Stimulated activated effector memory CD8-positive, alpha-beta T cell treated with anti-CD3 and anti-CD28 coated beads, Interleukin-12 subunit alpha, Interleukin-12 subunit beta, amount 100 ng/mL, for 72 hours (primary cell): ENCODE data around the gene SELP.

Experiments used
- ATAC-seq: fragments of 150-1000 bp; cut with Tn5 transposase; 2 replicates; pipeline ENCODE4 v1.10.0; 2021
- DNase-seq, 2 donors: peaks; one replicate each; pipeline ENCODE4 v3.0.0; 2021 to 2022; ENCODE audit warnings: low spot score in 2 of 2
- H3K27ac Mint-ChIP-seq: one replicate; pipeline ENCODE4 v1.8.0; 2022; ENCODE audit warnings: mild to moderate bottlenecking, mixed read lengths
- H3K36me3 Mint-ChIP-seq: one replicate; pipeline ENCODE4 v1.8.0; 2022; ENCODE audit warnings: mild to moderate bottlenecking, mixed read lengths
- H3K4me1 Mint-ChIP-seq: one replicate; pipeline ENCODE4 v1.8.0; 2022; ENCODE audit warnings: mixed read lengths
- H3K4me3 Mint-ChIP-seq: one replicate; pipeline ENCODE4 v1.8.0; 2022; ENCODE audit warnings: mild to moderate bottlenecking, mixed read lengths
- H3K9me3 Mint-ChIP-seq: one replicate; pipeline ENCODE4 v1.8.0; 2022; ENCODE audit warnings: mixed read lengths

The SELP gene

GRCh38 chr1:169571450-169571849, 58.5 kb downstream of the SELP start:
- H3K36me3 Mint-ChIP-seq, result peaks cover 31% of the 10 kb centered on the region
- DNase-seq, result no peak

GRCh38 chr1:169570172-169570574, 59.8 kb downstream of the SELP start:
- Mint-ChIP-seq H3K36me3 (peaks cover 31% of the 10 kb centered on the region), H3K4me3 (no peak overlapping the region), H3K4me1 (peaks cover 9% of the 10 kb centered on the region), H3K27ac (no peak overlapping the region), H3K9me3 (no peaks in the 10 kb centered on the region)
- no peak for ATAC-seq
- no peak for DNase-seq

More at GRCh38 chr1:169571450-169571849, 58.5 kb downstream of the SELP start:
- Mint-ChIP-seq H3K27ac (no peak overlapping the region), H3K4me3 (no peak overlapping the region), H3K9me3 (no peaks in the 10 kb centered on the region), H3K4me1 (peaks cover 9% of the 10 kb centered on the region)
- ATAC-seq, result no peak

GRCh38 chr1:169568497-169568896, 61.4 kb downstream of the SELP start:
- peaks cover 31% of the 10 kb centered on the region for H3K36me3 Mint-ChIP-seq
- H3K4me3 Mint-ChIP-seq, result no peak overlapping the region
- H3K9me3 Mint-ChIP-seq, result no peaks in the 10 kb centered on the region
- ATAC-seq (no peak), DNase-seq (no peak)
- H3K4me1 Mint-ChIP-seq, result peaks cover 14% of the 10 kb centered on the region
- no peak overlapping the region for H3K27ac Mint-ChIP-seq

GRCh38 chr1:169565335-169566271, 64.3 kb downstream of the SELP start:
- Mint-ChIP-seq H3K4me1 (peaks cover 6% of the 10 kb centered on the region), H3K27ac (no peak overlapping the region), H3K4me3 (no peak overlapping the region), H3K36me3 (peaks cover 9% of the 10 kb centered on the region), H3K9me3 (peaks cover 3% of the 10 kb centered on the region)
- no peak for DNase-seq
- no peak for ATAC-seq

GRCh38 chr1:169563650-169564049, 66.3 kb downstream of the SELP start:
- Mint-ChIP-seq H3K9me3 (peaks cover 3% of the 10 kb centered on the region), H3K4me3 (no peak overlapping the region), H3K36me3 (peaks cover 8% of the 10 kb centered on the region), H3K27ac (no peak overlapping the region), H3K4me1 (peaks cover 6% of the 10 kb centered on the region)
- DNase-seq, result no peak
- no peak for ATAC-seq

- Mint-ChIP-seq H3K4me1 (peaks cover 6% of the 10 kb centered on the region), H3K36me3 (peaks cover 13% of the 10 kb centered on the region), H3K27ac (no peak overlapping the region), H3K4me3 (no peak overlapping the region), H3K9me3 (peaks cover 3% of the 10 kb centered on the region)
- DNase-seq (no peak), ATAC-seq (no peak)
Observed at GRCh38 chr1:169563019-169563615, 66.8 kb downstream of the SELP start.

- Mint-ChIP-seq H3K4me3 (no peak overlapping the region), H3K36me3 (peaks cover 27% of the 10 kb centered on the region)
Observed at GRCh38 chr1:169561692-169562091, 68.2 kb downstream of the SELP start.

GRCh38 chr1:169557131-169557530, 72.8 kb downstream of the SELP start:
- H3K4me1 Mint-ChIP-seq, result no peaks in the 10 kb centered on the region
- H3K27ac Mint-ChIP-seq, result no peak overlapping the region
- ATAC-seq (no peak), DNase-seq (no peak)
- H3K9me3 Mint-ChIP-seq, result no peaks in the 10 kb centered on the region
- H3K4me3 Mint-ChIP-seq, result no peak overlapping the region
- peaks cover 69% of the 10 kb centered on the region for H3K36me3 Mint-ChIP-seq

More at GRCh38 chr1:169561692-169562091, 68.2 kb downstream of the SELP start:
- DNase-seq (no peak), ATAC-seq (no peak)
- peaks cover 3% of the 10 kb centered on the region for H3K9me3 Mint-ChIP-seq
- peaks cover 6% of the 10 kb centered on the region for H3K4me1 Mint-ChIP-seq
- no peak overlapping the region for H3K27ac Mint-ChIP-seq

GRCh38 chr1:169550294-169550693, 79.6 kb downstream of the SELP start:
- peak; percentile 59 for ATAC-seq
- H3K27ac Mint-ChIP-seq, result no peak overlapping the region
- peaks cover 93% of the 10 kb centered on the region for H3K36me3 Mint-ChIP-seq
- H3K9me3 Mint-ChIP-seq, result no peaks in the 10 kb centered on the region
- peaks cover 8% of the 10 kb centered on the region for H3K4me1 Mint-ChIP-seq
- no peak overlapping the region for H3K4me3 Mint-ChIP-seq
- DNase-seq, result no peak

- peaks cover 83% of the 10 kb centered on the region for H3K36me3 Mint-ChIP-seq
- peaks cover 8% of the 10 kb centered on the region for H3K4me1 Mint-ChIP-seq
- H3K9me3 Mint-ChIP-seq, result no peaks in the 10 kb centered on the region
- DNase-seq (no peak), ATAC-seq (no peak)
- H3K4me3 Mint-ChIP-seq, result no peak overlapping the region
- H3K27ac Mint-ChIP-seq, result no peak overlapping the region
Observed at GRCh38 chr1:169548282-169548681, 81.6 kb downstream of the SELP start.

- peak; percentile 53 to 63 for DNase-seq
- Mint-ChIP-seq H3K36me3 (peaks cover 64% of the 10 kb centered on the region), H3K27ac (no peak overlapping the region), H3K9me3 (no peaks in the 10 kb centered on the region), H3K4me3 (no peak overlapping the region), H3K4me1 (peaks cover 8% of the 10 kb centered on the region)
- peak; percentile 90 for ATAC-seq
Observed at GRCh38 chr1:169546087-169546995, 83.6 kb downstream of the SELP start.

- H3K4me3 Mint-ChIP-seq, result no peak overlapping the region
Observed at GRCh38 chr1:169545472-169545871, 84.5 kb downstream of the SELP start.

GRCh38 chr1:169538998-169539871, 90.7 kb downstream of the SELP start:
- ATAC-seq (peak; percentile 49), DNase-seq (no peak)
- Mint-ChIP-seq H3K4me1 (no peaks in the 10 kb centered on the region), H3K27ac (no peak overlapping the region), H3K4me3 (no peak overlapping the region), H3K9me3 (no peaks in the 10 kb centered on the region), H3K36me3 (peaks cover 44% of the 10 kb centered on the region)

More at GRCh38 chr1:169545472-169545871, 84.5 kb downstream of the SELP start:
- peaks cover 8% of the 10 kb centered on the region for H3K4me1 Mint-ChIP-seq
- no peak overlapping the region for H3K27ac Mint-ChIP-seq
- DNase-seq (no peak), ATAC-seq (no peak)
- H3K9me3 Mint-ChIP-seq, result no peaks in the 10 kb centered on the region
- H3K36me3 Mint-ChIP-seq, result peaks cover 58% of the 10 kb centered on the region
